Erythroblast (primary cell): Measurements from ENCODE around the gene NXNL2.

Source experiments
- GATA1 ChIP-seq: IDR thresholded peaks from 2 replicates; pipeline ENCODE4 v1.6.1; 2011; ENCODE audit warnings: low read depth, mild to moderate bottlenecking, control low read depth, low read length, moderate library complexity
- POLR2A ChIP-seq: IDR thresholded peaks from 2 replicates; pipeline ENCODE4 v1.6.1; 2011; ENCODE audit warnings: mild to moderate bottlenecking, low read length

GRCh38 chr9:88583901-88584596, 49.1 kb downstream of the NXNL2 start:
- TF ChIP-seq POLR2A (no peak), GATA1 (no peak)
